NT2/D1 (cell line): ENCODE data around the gene PRSS50.

Experiments used
- SUZ12 ChIP-seq: IDR thresholded peaks from 2 replicates; pipeline ENCODE4 v1.6.1; 2011; ENCODE audit not compliant: insufficient read length, insufficient read depth; ENCODE audit errors: extremely low read depth
- YY1 ChIP-seq: IDR thresholded peaks from 2 replicates; pipeline ENCODE4 v1.6.1; 2011; ENCODE audit not compliant: insufficient read length, insufficient read depth

- TF ChIP-seq SUZ12, result no peak
- TF ChIP-seq YY1, result no peak
Observed at GRCh38 chr3:46700772-46701171, 16.9 kb downstream of the PRSS50 start.
